ENCODE data around the gene LACTB. TPM values are rescaled to one million over a fixed set of nuclear protein-coding genes. Genes with fewer than 3 reads are reported as not detected.

LACTB gene
- total and polyA plus RNA-seq, 11 donors: 17.9 to 31.0 (median 22.7) TPM

DNA sequence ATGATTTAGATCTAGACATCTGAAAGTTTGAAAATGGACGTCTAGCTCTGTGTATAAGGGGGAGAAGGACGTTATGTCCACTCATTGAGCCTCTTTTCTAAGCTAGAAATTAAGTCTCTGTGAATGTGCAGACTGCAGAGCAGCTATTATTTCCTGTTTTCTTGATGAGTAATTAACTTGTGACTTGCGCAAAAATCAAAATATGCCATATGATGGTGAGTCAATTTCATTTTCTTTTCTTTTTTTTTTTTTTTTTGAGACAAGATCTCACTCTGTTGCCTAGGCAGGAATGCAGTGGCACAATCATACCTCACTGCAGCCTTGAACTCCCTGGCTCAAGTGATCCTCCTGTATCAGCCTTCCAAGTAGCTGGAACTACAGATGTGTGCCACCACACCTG lies 14.1 kb downstream of the LACTB start:
- H3K27me3 ChIP-seq: no peaks in the 10 kb centered on the region
- DNase-seq: no peak
- WGBS, 4 donors: 72 to 78% (median 75%) methylated on average over 3 of the region's 3 CpGs
- H3K27ac ChIP-seq: peak overlapping the region in 1 of 12 donors; percentile 85
- no peak overlapping the region for H3K4me3 ChIP-seq
- TF ChIP-seq, protein P1, sequence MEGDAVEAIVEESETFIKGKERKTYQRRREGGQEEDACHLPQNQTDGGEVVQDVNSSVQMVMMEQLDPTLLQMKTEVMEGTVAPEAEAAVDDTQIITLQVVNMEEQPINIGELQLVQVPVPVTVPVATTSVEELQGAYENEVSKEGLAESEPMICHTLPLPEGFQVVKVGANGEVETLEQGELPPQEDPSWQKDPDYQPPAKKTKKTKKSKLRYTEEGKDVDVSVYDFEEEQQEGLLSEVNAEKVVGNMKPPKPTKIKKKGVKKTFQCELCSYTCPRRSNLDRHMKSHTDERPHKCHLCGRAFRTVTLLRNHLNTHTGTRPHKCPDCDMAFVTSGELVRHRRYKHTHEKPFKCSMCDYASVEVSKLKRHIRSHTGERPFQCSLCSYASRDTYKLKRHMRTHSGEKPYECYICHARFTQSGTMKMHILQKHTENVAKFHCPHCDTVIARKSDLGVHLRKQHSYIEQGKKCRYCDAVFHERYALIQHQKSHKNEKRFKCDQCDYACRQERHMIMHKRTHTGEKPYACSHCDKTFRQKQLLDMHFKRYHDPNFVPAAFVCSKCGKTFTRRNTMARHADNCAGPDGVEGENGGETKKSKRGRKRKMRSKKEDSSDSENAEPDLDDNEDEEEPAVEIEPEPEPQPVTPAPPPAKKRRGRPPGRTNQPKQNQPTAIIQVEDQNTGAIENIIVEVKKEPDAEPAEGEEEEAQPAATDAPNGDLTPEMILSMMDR (IDR thresholded peaks at IDR 0.05): no peak
- no peak for TF ChIP-seq POLR2A (IDR thresholded peaks at IDR 0.05)
- intact Hi-C loops (cut with DNase I): no loop called here
- peaks cover 0 to 26% (median 17%) of the 10 kb centered on the region in 9 donors for H3K36me3 ChIP-seq
- peaks cover 0 to 31% (median 0%) of the 10 kb centered on the region in 12 donors for H3K4me1 ChIP-seq
- no peaks in the 10 kb centered on the region for H3K9me3 ChIP-seq
- ATAC-seq: no peak

DNA sequence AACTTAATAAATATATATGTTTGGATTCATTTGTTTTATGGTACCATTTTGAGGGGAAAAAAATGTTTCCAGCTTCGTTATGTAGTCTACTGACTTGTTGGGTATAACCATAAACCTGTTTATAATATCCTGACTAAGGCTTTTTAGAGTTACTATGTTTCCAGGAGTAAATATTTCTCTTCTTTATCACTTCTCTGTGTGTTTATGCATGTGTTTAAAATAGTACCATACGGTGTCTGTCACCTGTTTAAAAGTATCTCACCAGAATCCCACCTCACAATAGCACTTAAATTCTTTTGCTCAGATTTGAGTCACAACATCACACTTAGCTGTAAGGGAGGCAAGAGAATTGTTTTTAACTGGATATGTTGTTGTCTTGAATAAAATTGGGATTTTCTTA lies 15.1 kb downstream of the LACTB start:
- Histone ChIP-seq H3K9me3 (no peaks in the 10 kb centered on the region), H3K4me3 (no peak overlapping the region), H3K36me3 (peaks cover 0 to 26% (median 13%) of the 10 kb centered on the region in 9 donors), H3K4me1 (peaks cover 0 to 31% (median 0%) of the 10 kb centered on the region in 12 donors), H3K27me3 (no peaks in the 10 kb centered on the region), H3K27ac (peak overlapping the region in 1 of 12 donors; percentile 85)
- no peak for ATAC-seq
- no peak for DNase-seq
- TF ChIP-seq, protein P1 (IDR thresholded peaks at IDR 0.05): no peak
- no peak for TF ChIP-seq POLR2A (IDR thresholded peaks at IDR 0.05)
- WGBS, 4 donors: 67 to 86% (median 78%) methylated on average over 2 of the region's 2 CpGs
- intact Hi-C loops (cut with DNase I): no loop called here

DNA sequence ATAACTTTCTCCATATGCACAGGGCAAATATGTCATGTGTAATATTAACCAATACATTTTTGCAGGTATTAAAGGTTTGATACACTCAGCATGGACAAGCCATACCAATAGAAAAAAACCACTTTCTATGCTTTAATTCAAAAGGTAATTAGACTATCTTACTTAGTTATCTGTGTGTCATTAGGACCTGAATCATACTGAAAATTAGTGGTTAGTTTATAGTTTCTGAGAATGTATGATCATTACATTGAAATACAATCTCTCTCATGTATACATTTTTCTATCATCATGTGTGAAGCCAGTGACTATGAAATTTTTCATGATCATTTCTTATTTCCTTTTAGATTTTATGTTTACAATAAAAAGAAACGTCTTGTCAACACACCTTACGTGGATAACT lies 19.3 kb downstream of the LACTB start:
- Histone ChIP-seq H3K27ac (no peak overlapping the region), H3K36me3 (peaks cover 0 to 38% (median 17%) of the 10 kb centered on the region in 9 donors), H3K4me1 (peaks cover 0 to 10% (median 0%) of the 10 kb centered on the region in 12 donors), H3K27me3 (no peaks in the 10 kb centered on the region), H3K9me3 (no peaks in the 10 kb centered on the region), H3K4me3 (no peak overlapping the region)
- TF ChIP-seq, protein P1 (IDR thresholded peaks at IDR 0.05): no peak
- TF ChIP-seq POLR2A (IDR thresholded peaks at IDR 0.05): no peak
- no peak for DNase-seq
- intact Hi-C loops (cut with DNase I): no loop called here
- ATAC-seq: no peak
- 94 to 99% (median 96%) methylated on average over 2 of the region's 2 CpGs for WGBS, 4 donors

DNA sequence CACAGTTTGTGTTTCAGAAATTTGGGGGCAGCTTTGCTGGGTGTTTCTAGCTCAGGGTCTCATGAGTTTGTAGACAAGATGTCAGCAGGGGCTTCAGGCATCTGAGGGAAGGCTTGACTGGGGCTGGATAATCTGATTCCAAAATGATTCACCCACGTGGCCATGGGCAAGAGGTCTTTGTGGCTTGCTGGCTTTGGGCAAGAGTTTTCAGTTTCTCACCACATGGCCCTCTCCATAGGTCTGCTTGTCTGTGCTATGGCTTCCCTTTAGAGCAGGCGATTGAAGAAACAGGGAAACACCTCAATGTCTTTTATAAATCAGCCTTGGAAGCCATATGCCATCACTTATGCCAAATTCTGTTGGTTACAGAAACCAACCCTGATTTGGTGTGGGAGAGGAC lies 23.8 kb downstream of the LACTB start:
- TF ChIP-seq POLR2A (IDR thresholded peaks at IDR 0.05): no peak
- TF ChIP-seq, protein P1 (IDR thresholded peaks at IDR 0.05): no peak
- H3K27me3 ChIP-seq: no peaks in the 10 kb centered on the region
- intact Hi-C loops (cut with DNase I): no loop called here
- WGBS, 4 donors: 93 to 100% (median 96%) methylated on average over 2 of the region's 2 CpGs
- DNase-seq (no peak), ATAC-seq (no peak)
- H3K27ac ChIP-seq: no peak overlapping the region
- H3K4me3 ChIP-seq: no peak overlapping the region
- peaks cover 0 to 6% (median 2%) of the 10 kb centered on the region in 12 donors for H3K4me1 ChIP-seq
- H3K36me3 ChIP-seq: peaks cover 0 to 75% (median 46%) of the 10 kb centered on the region in 9 donors
- H3K9me3 ChIP-seq: no peaks in the 10 kb centered on the region

Measured in heart left ventricle (tissue), 16 donors.